Lower leg skin (tissue), 3 donors: ENCODE results near the gene PP2D1.
A peak's percentile ranks its signal among the peaks of the same experiment; 100 is the strongest.

Experiments
- CTCF ChIP-seq, 3 donors: fragments of 450-650 bp; IDR thresholded peaks; one replicate each; pipeline ENCODE4 v1.5.1; 2016; ENCODE audit warnings: antibody characterized with exemption in 3 of 3, mild to moderate bottlenecking in 3 of 3, moderate library complexity in 2 of 3
- POLR2A ChIP-seq, 2 donors: fragments of 450-650 bp; IDR thresholded peaks; one replicate each; pipeline ENCODE4 v1.6.1; 2016 to 2017; ENCODE audit warnings: antibody characterized with exemption in 2 of 2, mild to moderate bottlenecking in 1 of 2, moderate library complexity in 1 of 2

GRCh38 chr3:19946832-19947548, 65.1 kb downstream of the PP2D1 start, which contains the start of gene RAB5A:
- TF ChIP-seq CTCF (IDR thresholded peaks at IDR 0.05) (peak in 1 of 3 donors; percentile 12), POLR2A (IDR thresholded peaks at IDR 0.05) (peak in 1 of 2 donors; percentile 45)
